Testis (tissue), 3 donors: ENCODE results near the gene KCNH2. TPM values are rescaled to one million over a fixed set of nuclear protein-coding genes. Genes with fewer than 3 reads are reported as not detected.
A peak's percentile ranks its signal among the peaks of the same experiment; 100 is the strongest.

Experiments
- DNase-seq: peaks from one replicate; pipeline ENCODE4 v3.0.0-alpha.2; 2019
- H3K27ac ChIP-seq, 2 donors: fragments of 200-600 bp; sonication (generic); one replicate each; pipeline ENCODE4 v1.5.1; 2019
- H3K27me3 ChIP-seq: fragments of 200-600 bp; sonication (generic); one replicate; pipeline ENCODE4 v1.5.1; 2019
- H3K36me3 ChIP-seq: fragments of 200-600 bp; sonication (generic); one replicate; pipeline ENCODE4 v1.5.1; 2017; ENCODE audit warnings: low read depth; ENCODE audit errors: missing control alignments
- H3K4me1 ChIP-seq: fragments of 200-600 bp; sonication (generic); one replicate; pipeline ENCODE4 v1.5.1; 2019
- H3K4me3 ChIP-seq, 2 donors: fragments of 200-600 bp; sonication (generic); one replicate each; pipeline ENCODE4 v1.5.1; 2017 to 2019
- H3K9me3 ChIP-seq: fragments of 200-600 bp; sonication (generic); one replicate; pipeline ENCODE4 v1.5.1; 2017
- CTCF ChIP-seq, 3 experiments: fragments of 450-650 bp in 2 of 3; fragments of 200-600 bp in 1 of 3; sonication (generic) in 1 of 3; IDR thresholded peaks; one replicate each; pipeline ENCODE4 v1.5.1; 2016 to 2019; ENCODE audit warnings: antibody characterized with exemption in 3 of 3, mild to moderate bottlenecking in 2 of 3, moderate library complexity in 1 of 3
- POLR2A ChIP-seq: fragments of 450-650 bp; IDR thresholded peaks from one replicate; pipeline ENCODE4 v1.6.1; 2017; ENCODE audit warnings: antibody characterized with exemption, mild to moderate bottlenecking, moderate library complexity
- WGBS, 2 donors: methylation state at CpG; one replicate each; pipeline ENCODE4 v1.1.5; 2018; 5-methylcytosine and 5-hydroxymethylcytosine counted together
- intact Hi-C: fragments of 100-400 bp; cut with DNase I; formaldehyde crosslinking; loops from one replicate; pipeline ENCODE4 v1.15.1; 2023; ENCODE audit warnings: low total_unique reads
- polyA plus RNA-seq: library from polyadenylated mRNA; stranded (reverse); fragments of 350-450 nt; fragmentation: Illumina TruSeq; extraction: RNeasy Lipid Tissue Mini Kit (QIAGEN cat#74804); gene quantifications from one replicate; pipeline ENCODE4 v1.2.3, GENCODE V29; 2014; ENCODE audit warnings: low read depth, low replicate concordance; ENCODE audit not compliant: insufficient read depth
- total RNA-seq, 2 donors: library from RNA; depleted of rRNA; stranded (reverse); fragments of >200 nt; gene quantifications; one replicate each; pipeline ENCODE4 v1.2.3, GENCODE V29; 2016

Gene KCNH2
- total and polyA plus RNA-seq, 3 donors from 2014 or later = 82.5 to 247 (median 230) TPM

DNA sequence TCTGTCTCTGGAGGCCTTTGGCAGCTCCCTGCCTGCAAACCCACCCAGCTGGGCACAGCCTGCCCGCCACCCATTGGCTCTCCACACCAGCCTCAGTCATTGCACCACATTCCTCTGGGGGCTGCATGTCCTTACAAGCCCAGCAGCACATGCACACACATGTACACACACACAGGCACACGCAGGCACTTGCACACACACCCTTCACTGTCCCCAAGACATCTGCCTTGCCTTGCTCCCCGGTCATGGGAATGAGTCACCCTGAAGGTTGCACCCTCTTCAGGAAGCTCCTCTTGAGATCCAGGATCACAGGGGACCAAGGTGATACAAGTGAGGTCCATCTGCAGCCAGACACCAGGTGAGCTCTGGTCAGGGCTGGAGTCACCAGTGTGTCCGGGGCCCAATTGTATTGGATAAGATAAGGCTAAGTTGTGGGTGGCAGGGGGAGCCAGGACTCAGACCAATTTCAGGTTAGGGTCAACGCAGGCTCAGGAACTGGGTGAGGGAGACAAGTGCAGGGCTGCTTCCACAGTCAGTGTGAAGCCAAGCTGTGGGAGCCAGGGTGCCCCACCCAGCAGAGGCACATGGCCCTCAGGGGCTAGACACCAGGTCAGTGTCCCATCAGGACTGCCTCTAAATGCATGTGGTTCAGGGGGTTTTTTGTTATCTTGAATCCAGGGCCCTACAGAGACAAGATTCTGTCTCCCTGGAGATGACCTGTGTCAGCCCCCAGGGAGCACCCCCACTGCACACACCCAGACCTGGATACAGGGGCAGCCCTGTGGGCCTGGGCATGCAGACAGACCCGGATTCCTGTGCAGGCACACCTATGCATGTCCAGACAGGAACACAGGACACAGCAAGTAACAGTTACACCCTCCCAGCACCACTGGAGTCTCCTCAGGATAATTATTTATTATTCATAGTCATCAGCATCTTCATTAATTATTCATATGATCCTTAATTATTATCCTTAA is 33.8 kb downstream of the KCNH2 start:
- Histone ChIP-seq H3K4me3 (no peak overlapping the region), H3K27me3 (no peaks in the 10 kb centered on the region), H3K4me1 (peaks cover 38% of the 10 kb centered on the region), H3K36me3 (no peaks in the 10 kb centered on the region), H3K27ac (peak overlapping the region; percentile 82 to 89), H3K9me3 (no peaks in the 10 kb centered on the region)
- DNase-seq = peak; percentile 13
- no peak for TF ChIP-seq CTCF (IDR thresholded peaks at IDR 0.05)
- no peak for TF ChIP-seq POLR2A
- intact Hi-C loops = no loop called here
- 80 to 88% methylated on average over 5 to 6 of the region's 6 CpGs for WGBS, 2 donors

GRCh38 chr7:150943453-150943814 is 34.7 kb downstream of the KCNH2 start:
- H3K36me3 ChIP-seq = no peaks in the 10 kb centered on the region
- WGBS, 2 donors = 89 to 97% methylated on average over 6 of the region's 6 CpGs
- no peaks in the 10 kb centered on the region for H3K27me3 ChIP-seq
- H3K4me3 ChIP-seq = no peak overlapping the region
- intact Hi-C loops = no loop called here
- peak overlapping the region in 1 of 2 donors; percentile 82 for H3K27ac ChIP-seq
- TF ChIP-seq POLR2A (no peak), CTCF (IDR thresholded peaks at IDR 0.05) (no peak)
- no peaks in the 10 kb centered on the region for H3K9me3 ChIP-seq
- peaks cover 39% of the 10 kb centered on the region for H3K4me1 ChIP-seq
- peak; percentile 8 for DNase-seq

DNA sequence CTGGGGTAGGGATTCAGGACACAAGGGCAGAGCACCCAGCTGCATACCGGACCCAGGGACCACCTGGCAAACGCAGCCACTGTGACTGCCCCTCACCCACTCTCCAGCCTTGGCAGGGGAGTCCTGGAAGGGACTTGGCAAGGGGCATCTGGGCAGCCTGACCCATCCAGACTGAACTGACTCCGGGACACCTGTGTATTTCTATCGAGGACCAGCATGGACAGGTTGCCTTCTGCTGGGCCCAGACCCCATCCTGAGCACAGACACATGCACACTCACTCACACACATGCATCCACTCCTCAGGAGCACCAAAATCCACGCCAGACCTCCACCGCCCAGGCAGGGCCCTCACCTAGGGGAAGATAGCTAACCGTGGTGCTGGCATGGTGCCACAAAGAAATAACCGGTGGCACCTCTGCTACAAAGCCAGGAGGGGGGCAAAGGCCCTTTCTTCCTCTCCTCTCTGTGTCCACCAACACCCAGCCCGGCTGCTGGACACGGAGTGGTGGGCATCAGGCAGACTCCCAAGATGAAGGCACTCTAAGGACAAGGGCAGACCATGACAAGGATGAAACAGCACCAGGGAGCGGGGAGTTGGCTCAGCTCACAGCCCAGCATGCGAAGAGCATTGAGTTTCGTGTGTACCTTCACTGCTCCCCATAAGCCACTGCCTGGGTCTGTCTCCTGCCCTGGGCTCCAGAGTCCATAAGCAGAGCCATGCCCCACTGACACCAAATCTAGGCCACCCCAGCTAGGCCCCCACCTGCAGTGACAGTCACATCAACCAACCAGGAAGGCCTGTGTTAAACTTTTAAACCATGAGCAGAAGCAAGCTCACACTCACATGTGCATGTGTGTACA is 35.3 kb downstream of the KCNH2 start:
- peaks cover 35% of the 10 kb centered on the region for H3K4me1 ChIP-seq

GRCh38 chr7:150942001-150942590 is 36.0 kb downstream of the KCNH2 start:
- peak overlapping the region; percentile 6 to 50 for H3K27ac ChIP-seq
- WGBS, 2 donors = 60 to 74% methylated on average over 1 to 13 of the region's 14 CpGs
- no peak for TF ChIP-seq POLR2A
- TF ChIP-seq CTCF (IDR thresholded peaks at IDR 0.05) = no peak
- peaks cover 32% of the 10 kb centered on the region for H3K4me1 ChIP-seq
- intact Hi-C loops = no loop called here
- no peaks in the 10 kb centered on the region for H3K27me3 ChIP-seq
- DNase-seq = peak; percentile 15
- H3K4me3 ChIP-seq = no peak overlapping the region
- no peaks in the 10 kb centered on the region for H3K9me3 ChIP-seq
- no peaks in the 10 kb centered on the region for H3K36me3 ChIP-seq

More for the DNA sequence above, 35.3 kb downstream of the KCNH2 start:
- intact Hi-C loops = no loop called here
- WGBS, 2 donors = 88% methylated on average over 11 to 13 of the region's 13 CpGs
- Histone ChIP-seq H3K4me3 (no peak overlapping the region), H3K27ac (peak overlapping the region in 1 of 2 donors; percentile 82), H3K9me3 (no peaks in the 10 kb centered on the region), H3K36me3 (no peaks in the 10 kb centered on the region), H3K27me3 (no peaks in the 10 kb centered on the region)
- no peak for TF ChIP-seq CTCF (IDR thresholded peaks at IDR 0.05)
- no peak for TF ChIP-seq POLR2A
- peak; percentile 9 for DNase-seq
